ENCODE data around the gene RPS6KA1. TPM values are rescaled to one million over a fixed set of nuclear protein-coding genes. Genes with fewer than 3 reads are reported as not detected.
A peak's percentile ranks its signal among the peaks of the same experiment; 100 is the strongest.
"Not testable (repeated sequence)": the region's sequence is repeated elsewhere in the genome, so short reads cannot be mapped to it uniquely, and the experiment has no call there.

The RPS6KA1 gene
- total RNA-seq, 1 donor from 2014 or later = 4.9 TPM

DNA sequence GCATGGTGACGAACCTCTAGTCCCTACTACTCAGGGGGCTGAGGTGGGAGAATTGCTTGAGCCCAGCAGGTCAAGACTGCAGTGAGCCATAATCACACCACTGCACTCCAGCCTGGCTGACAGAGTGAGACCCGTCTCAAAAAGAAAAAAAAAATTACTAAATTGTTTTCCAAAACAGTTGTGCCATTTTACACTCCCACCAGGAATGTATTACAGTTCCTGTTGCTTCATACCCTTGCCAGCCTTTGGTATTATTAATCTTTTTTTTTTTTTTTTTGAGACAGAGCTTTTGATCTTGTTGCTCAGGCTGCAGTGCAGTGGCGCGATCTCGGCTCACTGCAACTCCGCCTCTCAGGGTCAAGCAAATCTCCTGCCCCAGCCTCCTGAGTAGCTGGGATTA, 55.9 kb downstream of the RPS6KA1 start:
- H3K27me3 ChIP-seq (ENCODE audit: low read depth) = no peaks in the 10 kb centered on the region
- H3K4me1 ChIP-seq = no peaks in the 10 kb centered on the region
- H3K27ac ChIP-seq (replicated peaks) = no peak overlapping the region
- H3K36me3 ChIP-seq = no peaks in the 10 kb centered on the region
- DNase-seq = no peak
- H3K9me3 ChIP-seq (replicated peaks) = peaks cover 20% of the 10 kb centered on the region
- H3K4me3 ChIP-seq = no peak overlapping the region
- intact Hi-C loops (cut with micrococcal nuclease) = no loop called here
- TF ChIP-seq, protein P1, sequence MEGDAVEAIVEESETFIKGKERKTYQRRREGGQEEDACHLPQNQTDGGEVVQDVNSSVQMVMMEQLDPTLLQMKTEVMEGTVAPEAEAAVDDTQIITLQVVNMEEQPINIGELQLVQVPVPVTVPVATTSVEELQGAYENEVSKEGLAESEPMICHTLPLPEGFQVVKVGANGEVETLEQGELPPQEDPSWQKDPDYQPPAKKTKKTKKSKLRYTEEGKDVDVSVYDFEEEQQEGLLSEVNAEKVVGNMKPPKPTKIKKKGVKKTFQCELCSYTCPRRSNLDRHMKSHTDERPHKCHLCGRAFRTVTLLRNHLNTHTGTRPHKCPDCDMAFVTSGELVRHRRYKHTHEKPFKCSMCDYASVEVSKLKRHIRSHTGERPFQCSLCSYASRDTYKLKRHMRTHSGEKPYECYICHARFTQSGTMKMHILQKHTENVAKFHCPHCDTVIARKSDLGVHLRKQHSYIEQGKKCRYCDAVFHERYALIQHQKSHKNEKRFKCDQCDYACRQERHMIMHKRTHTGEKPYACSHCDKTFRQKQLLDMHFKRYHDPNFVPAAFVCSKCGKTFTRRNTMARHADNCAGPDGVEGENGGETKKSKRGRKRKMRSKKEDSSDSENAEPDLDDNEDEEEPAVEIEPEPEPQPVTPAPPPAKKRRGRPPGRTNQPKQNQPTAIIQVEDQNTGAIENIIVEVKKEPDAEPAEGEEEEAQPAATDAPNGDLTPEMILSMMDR (IDR thresholded peaks at IDR 0.05; ENCODE audit: borderline replicate concordance) = no peak

DNA sequence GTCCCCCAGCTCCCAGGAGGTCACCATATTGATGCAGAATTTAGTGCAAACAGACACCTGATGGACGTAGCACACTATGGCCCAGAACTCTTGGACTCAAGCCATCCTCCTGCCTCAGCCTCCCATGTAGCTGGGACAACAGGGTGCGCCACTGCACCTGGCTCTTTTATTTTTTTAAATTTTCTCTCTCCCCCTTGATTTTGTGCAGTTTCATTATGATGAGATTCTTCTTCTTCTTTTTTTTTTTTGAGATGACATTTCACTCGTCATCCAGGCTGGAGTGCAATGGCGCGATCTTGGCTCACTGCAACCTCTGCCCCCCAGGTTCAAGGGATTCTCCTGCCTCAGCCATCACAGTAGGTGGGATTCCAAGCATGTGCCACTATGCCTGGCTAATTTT, 63.8 kb downstream of the RPS6KA1 start:
- H3K4me3 ChIP-seq = no peak overlapping the region
- intact Hi-C loops (cut with micrococcal nuclease) = no loop called here
- H3K27ac ChIP-seq (replicated peaks) = no peak overlapping the region
- no peaks in the 10 kb centered on the region for H3K4me1 ChIP-seq
- no peak for DNase-seq
- TF ChIP-seq, protein P1 (IDR thresholded peaks at IDR 0.05; ENCODE audit: borderline replicate concordance) = no peak
- H3K9me3 ChIP-seq (replicated peaks) = peaks cover 12% of the 10 kb centered on the region
- no peaks in the 10 kb centered on the region for H3K36me3 ChIP-seq
- H3K27me3 ChIP-seq (ENCODE audit: low read depth) = no peaks in the 10 kb centered on the region

DNA sequence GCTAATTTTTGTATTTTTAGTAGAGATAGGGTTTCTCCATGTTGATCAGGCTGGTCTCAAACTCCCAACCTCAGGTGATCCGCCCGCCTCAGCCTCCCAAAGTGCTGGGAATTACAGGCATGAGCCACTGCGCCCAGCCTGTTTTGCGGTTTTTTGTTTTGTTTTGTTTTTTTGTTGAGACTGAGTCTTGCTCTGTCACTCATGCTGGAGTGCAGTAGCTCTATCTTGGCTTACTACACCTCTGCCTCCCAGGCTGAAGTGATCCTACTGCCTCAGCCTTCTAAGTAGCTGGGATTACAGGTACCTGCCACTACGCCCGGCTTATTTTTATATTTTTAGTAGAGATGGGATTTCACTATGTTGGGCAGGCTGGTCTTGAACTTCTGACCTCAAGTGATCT, 65.0 kb downstream of the RPS6KA1 start:
- intact Hi-C loops (cut with micrococcal nuclease) = not testable (repeated sequence)

DNA sequence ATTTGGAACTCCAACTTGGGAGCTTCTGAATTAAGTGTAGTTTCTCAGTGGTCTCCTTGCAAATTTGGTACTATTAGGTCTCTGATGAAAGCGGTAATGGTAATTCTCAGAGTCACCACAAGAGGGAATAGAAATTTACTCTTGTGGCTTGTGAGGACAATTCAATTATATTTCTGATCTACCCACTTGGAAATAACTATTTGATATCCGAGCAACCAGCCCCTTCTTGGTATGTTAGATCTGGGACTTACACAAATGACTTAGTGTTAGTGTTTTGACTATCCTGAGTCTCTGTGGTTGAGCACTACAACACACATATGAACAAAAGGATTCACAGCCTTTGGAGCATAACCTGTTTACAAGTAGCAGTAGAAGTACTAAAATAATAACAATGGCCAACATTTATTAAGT, 68.1 kb downstream of the RPS6KA1 start:
- DNase-seq = no peak
- Histone ChIP-seq H3K36me3 (no peaks in the 10 kb centered on the region), H3K9me3 (replicated peaks) (no peaks in the 10 kb centered on the region), H3K4me3 (no peak overlapping the region), H3K27ac (replicated peaks) (no peak overlapping the region), H3K27me3 (ENCODE audit: low read depth) (no peaks in the 10 kb centered on the region), H3K4me1 (peaks cover 2% of the 10 kb centered on the region)
- intact Hi-C loops (cut with micrococcal nuclease) = no loop called here
- TF ChIP-seq, protein P1 (IDR thresholded peaks at IDR 0.05; ENCODE audit: borderline replicate concordance) = peak; percentile 76

More for the DNA sequence above, 65.0 kb downstream of the RPS6KA1 start:
- not testable (repeated sequence) for H3K9me3 ChIP-seq (replicated peaks); H3K36me3 ChIP-seq; H3K27ac ChIP-seq (replicated peaks); H3K27me3 ChIP-seq (ENCODE audit: low read depth); H3K4me3 ChIP-seq; H3K4me1 ChIP-seq; DNase-seq

DNA sequence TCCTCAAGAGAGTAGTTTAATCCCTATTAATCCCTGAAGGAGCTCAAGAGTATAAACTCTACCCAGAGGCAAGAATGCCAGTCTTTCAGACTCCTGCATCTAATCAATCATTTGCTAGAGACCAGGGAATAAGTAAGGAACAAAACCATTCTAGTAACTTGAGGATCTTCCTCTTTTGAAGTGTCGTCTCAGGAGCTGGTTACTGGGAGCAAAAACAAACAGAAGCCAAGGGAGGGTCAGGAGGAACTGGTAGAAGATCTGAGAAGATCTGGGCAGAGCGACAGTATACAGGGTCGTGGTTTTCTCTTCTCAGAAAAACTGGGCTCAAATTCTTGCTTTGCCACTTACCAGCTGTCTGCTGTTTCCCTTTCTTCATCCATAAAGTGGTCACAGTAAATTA, 69.3 kb downstream of the RPS6KA1 start:
- Histone ChIP-seq H3K27me3 (ENCODE audit: low read depth) (no peaks in the 10 kb centered on the region), H3K27ac (replicated peaks) (no peak overlapping the region), H3K9me3 (replicated peaks) (no peaks in the 10 kb centered on the region), H3K36me3 (no peaks in the 10 kb centered on the region), H3K4me1 (peaks cover 4% of the 10 kb centered on the region), H3K4me3 (no peak overlapping the region)
- TF ChIP-seq, protein P1 (IDR thresholded peaks at IDR 0.05; ENCODE audit: borderline replicate concordance) = no peak
- no peak for DNase-seq
- intact Hi-C loops (cut with micrococcal nuclease) = no loop called here

DNA sequence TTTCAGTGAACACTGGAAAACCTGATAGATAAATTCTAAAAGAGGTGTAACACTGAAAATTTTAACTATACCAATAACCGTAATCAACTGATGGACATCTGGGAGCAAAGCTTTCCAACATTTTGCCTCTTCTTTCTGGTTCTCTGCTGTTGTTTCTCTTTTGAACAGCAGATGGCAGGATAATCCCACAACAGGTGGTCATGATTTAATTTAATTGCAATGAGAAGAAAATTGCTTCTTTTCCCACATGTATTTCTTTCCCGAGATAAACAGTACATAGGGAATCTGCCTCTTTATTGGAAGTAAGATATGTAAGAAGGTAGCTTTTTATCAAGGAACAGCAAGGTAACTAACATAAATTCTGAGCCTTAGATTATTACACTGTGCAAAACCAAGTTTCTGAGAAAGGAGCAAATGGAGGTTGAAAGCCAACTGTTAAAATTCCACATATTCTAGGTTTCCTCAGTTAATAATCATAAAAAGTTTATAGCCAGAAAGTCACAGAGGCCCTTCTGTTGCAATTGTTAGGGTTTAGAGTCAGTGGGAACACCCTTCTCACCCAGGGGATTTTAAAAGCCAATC, 72.9 kb downstream of the RPS6KA1 start:
- Histone ChIP-seq H3K36me3 (no peaks in the 10 kb centered on the region), H3K27me3 (ENCODE audit: low read depth) (no peaks in the 10 kb centered on the region), H3K4me1 (peaks cover 4% of the 10 kb centered on the region), H3K27ac (replicated peaks) (no peak overlapping the region), H3K4me3 (no peak overlapping the region), H3K9me3 (replicated peaks) (no peaks in the 10 kb centered on the region)
- TF ChIP-seq, protein P1 (IDR thresholded peaks at IDR 0.05; ENCODE audit: borderline replicate concordance) = peak; percentile 94
- intact Hi-C loops (cut with micrococcal nuclease) = loop anchor here (2.0 to 10.0 kb wide), 2 partner anchors 186 to 272 kb away; no protein-coding TSS in a partner anchor
- no peak for DNase-seq

Measured in left ventricle myocardium inferior (tissue), 1 donor.